Cerebellar nuclear complex (tissue), 1 donor: ENCODE measurements around the gene RBPJ.

ENCODE experiments used
- DNase-seq, 2 experiments: peaks; one replicate each; lab custom pipeline; 2025; lab: John Stamatoyannopoulos, UW

The RBPJ gene

DNA sequence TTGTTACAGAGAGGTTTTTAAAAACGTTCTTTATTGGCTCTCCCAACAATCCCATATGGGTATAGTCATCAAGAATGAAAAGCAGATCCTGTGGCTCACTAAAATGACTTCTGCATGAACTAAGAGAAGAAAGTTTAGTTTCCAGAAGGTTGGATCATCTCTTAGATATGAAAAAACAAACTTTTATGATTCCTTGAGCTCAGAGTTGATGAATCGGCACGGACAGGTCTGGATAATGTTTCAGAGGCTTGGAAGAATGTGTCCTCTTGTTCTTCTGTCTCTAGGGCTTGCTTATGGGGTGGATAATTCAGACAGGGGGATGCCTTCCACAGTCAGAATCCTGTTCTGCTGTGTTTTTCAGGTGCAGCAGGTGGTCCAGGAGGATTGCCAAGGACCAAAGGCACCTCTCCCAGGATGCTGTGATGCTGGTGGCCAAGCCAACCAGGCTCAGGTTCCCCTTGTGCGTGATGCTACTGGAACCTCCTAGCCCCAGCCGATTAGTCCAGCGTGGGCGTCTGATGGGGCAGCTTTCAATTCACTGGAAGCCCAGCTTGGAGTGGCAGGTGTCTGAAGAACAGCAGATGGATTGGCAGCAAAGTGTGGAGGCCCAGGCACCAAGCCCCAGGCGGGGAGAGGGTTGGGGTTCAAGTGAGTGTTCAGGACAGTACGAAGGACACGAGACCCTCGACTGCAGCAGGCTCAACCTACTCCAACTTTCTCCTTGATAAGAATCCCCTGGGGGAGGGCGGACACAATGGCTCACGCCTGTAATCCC, 139.1 kb downstream of the RBPJ start:
- no peak for DNase-seq

DNA sequence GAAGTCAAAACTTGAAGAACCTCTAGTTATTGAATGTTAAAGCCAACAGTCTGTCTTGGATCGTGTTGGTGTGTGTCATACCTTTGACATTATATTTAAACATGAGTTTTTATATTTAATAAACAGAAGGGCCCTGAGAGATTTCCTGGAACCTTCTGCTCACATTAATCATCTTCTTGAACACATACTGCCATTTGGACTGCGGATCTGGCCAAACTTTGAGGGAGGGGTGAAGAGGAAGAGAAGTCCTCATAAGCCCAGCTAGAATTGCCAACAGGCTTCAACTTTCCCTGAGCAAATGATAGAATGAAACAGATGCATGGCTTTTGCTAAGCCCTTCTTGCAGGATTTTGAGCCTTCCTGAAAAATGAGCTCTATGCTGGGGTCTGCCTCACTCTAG, 142.1 kb downstream of the RBPJ start:
- no peak for DNase-seq

DNA sequence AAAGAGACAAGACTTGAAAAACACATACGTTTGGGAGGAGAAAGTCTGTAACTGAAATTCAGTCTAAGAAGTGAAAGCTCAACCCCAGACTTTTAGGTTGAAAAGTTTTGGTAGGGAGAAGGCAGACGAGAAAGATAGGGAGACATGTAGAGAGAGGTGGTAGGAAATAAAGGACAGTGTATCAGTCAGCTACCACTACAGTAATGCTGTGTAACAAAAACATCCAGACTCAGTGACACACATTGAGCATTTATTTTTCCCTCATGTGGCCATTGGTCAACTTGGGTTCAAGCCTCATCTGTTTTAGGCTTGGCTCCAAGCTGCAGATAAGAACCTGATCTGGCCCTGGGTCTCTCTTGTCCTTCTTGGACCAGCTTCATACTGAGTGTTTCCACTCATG, 142.6 kb downstream of the RBPJ start:
- no peak for DNase-seq

DNA sequence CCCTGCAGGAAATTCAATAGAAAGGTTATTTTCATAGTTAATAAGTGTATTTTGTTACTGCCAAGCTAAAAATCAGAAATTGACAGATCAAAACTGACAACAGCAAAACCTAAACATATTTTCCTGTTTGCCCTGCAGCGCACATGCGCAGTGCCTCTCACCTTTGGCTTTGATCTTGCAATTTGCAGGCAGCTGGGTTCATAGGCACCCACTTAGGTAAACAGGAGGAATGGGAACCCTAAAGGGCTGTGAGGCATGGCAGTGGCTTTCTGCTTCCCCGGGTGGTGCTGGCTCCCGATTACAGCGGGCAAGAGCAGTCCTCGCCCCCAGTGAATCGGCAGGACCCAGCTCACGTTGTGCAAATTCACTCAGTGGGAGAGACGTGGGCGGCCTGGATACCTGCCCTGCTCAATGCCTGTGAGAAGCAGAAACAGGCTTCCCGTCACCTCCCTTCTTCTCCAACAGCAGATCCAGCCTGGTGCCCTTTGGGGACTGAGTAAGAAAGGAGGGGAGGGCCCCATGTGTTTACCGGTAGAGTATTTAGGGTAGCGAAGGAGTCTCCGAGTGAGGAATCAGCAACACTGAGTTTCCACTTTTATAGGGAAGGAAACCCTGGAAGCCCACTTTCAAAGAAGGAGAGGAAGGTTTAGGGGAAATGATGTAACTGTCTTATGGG, 143.7 kb downstream of the RBPJ start:
- no peak for DNase-seq

DNA sequence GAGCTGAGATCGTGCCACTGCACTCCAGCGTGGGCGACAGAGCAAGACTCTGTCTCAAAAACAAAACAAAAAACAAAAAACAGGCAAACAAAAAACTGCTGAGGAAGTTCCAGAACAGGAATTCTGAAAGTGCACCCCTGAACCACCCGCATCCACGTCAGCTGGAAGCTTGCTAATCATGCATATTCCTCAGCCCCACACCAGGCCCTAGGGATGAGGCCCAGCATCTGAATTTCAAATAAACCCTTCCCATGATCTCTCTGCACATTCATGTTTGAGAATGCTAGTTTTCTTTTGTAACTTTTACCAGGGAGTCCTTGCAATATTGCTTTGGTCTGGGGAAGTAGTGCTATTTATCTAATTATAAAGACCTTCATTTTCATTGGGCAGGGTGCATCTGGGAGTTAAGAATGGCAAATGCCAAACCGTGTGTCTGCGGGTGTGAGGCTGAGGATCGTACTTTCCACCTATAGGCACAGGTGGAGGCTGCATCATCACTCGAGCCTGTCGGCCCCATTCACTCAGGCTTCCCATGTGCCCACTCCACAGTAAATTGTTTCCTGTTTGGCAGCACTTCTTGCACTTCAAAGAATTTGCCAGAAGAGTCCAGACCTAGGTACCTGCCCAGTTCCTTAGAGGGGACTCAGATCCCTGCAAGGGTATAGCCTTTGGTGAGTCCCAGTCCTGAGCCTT, 145.9 kb downstream of the RBPJ start:
- no peak for DNase-seq

DNA sequence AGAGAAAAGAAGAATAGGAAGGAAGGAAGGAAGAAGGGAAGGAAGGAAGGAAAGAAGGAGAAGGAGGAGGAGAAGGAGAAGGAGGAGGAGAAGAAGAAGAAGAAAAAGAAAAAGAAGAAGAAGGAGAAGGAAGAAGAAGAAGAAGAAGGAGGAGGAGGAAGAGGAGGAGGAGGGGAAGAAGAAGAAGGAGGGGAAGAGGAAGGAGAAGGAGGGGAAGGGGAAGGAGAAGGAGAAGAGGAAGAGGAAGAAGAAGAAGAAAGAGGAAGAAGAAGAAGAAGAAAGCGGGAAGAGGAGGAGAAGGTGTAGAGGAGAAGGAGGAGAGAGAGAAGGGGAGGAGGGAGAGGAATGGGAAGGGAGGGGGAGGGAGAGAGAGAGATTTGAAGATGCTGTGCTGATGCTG, 146.9 kb downstream of the RBPJ start:
- no peak for DNase-seq

DNA sequence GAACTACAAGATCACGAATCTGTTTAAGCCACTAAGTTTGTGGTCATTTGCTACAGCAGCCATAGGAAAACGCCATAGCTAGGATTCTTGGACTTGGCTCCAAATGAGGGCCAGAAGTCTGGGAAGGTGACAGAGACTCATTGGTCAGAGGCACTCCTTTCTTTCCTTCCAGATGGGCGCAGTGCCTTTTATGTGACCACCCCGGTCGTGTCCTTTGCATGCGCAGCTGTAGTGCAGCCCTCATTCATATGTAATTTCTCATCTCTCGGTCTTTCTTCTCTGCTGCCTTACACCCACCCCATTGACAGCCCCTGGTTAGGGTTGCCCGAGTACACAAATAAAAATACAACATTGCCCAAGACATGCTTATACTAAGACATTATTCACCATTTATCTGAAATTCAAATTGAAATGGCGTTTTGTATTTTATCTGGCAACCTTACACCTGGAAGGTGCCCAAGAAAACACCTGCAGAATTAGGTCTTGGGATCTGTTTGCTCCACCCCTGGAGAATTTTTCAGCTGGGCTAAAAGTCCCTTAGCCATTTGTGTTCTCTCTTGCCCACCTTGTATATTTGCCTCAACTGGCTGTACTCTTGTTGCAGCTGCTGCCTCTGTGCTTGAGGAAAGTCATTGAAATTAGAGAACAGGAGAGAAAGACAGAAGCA, 147.6 kb downstream of the RBPJ start:
- no peak for DNase-seq

DNA sequence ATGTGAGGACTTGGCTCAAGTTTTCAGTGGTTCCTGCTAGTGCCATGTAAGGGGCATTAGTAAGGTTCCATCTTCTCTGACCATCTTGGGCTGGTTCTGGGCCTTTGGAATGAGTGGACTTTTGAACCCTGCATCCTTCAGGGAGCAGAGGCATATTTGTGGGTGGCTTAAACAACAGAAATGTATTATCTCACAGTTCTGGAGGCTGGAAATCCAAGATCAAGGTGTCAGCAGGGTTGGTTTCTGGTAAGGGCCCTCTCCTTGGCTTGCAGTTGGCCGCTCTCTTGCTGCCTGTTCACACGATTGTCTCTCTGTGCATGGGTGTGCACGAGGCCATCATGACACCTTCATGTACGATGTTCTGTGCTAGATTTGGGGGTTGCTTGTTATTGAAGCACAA, 148.2 kb downstream of the RBPJ start:
- DNase-seq = no peak

DNA sequence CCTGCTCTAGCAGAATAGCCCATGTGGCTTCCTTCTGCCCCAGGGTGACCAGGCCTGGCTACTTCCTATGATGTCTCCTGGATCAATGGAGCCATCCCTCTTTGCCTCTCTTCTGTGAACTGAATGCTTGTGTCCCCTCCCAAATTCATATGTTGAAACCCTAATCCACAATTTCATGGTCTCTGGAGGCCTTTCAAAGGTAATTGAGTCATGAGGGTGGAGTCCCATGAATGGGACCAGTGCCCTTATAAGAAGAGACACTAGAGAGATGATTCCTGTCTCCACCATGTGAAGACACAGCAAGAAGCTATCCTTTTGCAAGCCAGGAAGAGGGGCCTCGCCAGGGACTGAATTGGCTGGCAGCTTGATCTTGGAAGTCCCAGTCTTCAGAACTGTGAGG, 151.1 kb downstream of the RBPJ start:
- no peak for DNase-seq

DNA sequence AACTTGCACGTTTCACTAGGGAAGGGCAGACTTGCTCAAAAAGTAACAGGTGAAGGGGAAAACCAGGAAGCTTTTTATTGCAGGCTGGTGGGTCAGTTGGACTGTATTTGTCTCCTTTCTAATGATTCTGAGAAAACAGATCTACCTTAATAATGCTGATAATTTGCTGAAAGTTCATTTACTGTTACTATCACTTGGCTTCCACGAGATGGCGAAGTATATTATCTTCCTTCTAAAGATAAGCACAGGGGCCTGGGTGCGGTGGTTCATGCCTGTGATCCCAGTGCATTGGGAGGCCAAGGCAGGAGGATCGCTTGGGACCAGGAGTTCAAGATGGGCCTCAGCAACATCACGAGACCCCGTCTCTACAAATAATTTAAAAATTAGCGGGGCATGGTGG, 153.1 kb downstream of the RBPJ start:
- no peak for DNase-seq

DNA sequence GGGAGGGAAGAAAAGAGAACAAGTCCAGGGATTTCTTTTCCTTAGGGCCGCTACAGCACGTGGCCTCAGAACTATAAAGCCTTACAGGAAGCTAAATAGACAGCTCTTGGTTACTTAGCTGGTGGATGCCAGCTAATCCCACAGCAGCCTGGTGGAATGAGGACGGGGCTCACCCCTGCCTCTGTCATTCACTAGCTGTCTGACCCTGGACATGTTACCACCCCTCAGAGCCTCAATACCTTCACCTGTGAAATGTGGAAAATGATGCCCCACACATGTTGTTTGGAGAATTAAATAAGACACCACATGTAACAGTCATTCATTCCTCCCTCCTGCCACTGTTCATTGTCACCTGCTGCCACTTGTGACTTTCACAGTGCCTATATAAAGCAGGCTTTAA, 153.7 kb downstream of the RBPJ start:
- DNase-seq = no peak

DNA sequence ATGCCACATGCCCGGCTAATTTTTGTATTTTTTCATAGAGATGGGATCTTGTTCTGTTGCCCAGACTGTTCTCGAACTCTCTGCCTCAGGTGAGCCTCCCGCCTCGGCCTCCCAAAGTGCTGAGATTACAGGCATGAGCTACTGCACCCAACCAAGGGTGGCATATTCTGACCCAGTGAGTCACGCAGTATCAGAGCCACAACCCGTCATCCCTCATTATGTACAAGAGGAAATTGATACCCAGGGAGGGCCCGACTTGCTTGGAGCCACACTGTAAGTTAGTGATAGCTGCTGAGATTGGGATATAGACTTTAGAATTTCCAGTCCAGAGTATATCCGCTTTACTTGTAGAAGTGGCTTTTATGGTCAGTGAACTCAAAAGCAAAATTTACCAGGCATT, 154.9 kb downstream of the RBPJ start:
- no peak for DNase-seq

DNA sequence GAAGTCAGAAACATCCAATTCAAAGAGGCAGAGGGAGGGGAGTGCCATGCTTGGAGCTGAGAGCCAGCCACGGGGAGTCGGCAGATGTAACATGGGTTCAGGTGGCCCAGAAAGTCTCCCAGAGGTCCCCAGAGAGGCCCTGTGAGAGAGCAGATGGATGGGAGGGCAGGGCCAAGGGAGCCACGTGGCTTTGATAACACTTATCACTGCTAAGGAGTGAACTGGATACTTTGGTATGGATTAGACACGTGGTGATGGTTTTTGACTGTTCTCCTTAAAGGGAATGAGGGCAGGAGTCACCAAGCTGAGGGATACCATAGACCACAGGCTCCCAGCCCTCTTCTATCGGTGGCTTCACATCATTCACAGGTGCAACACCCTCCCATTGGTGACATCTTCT, 155.7 kb downstream of the RBPJ start:
- no peak for DNase-seq

DNA sequence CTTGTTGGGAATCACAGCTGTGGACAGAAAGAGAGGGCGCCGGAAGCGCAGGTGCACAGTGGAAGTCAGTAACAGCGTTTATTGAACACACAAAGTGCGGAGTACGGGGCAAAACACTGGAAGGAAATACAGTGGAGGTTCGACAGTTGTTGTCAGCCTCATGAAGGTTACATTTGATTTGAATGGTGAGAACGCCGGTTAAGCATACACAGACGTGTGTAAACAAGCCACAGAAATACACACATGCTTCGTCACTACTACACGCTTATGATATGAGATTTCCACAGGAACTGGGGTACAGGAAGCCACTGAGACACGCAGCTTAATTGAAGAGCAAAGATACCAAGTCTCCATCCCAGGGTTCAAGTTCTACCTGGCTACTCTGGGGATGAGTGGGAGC, 157.5 kb downstream of the RBPJ start:
- no peak for DNase-seq

DNA sequence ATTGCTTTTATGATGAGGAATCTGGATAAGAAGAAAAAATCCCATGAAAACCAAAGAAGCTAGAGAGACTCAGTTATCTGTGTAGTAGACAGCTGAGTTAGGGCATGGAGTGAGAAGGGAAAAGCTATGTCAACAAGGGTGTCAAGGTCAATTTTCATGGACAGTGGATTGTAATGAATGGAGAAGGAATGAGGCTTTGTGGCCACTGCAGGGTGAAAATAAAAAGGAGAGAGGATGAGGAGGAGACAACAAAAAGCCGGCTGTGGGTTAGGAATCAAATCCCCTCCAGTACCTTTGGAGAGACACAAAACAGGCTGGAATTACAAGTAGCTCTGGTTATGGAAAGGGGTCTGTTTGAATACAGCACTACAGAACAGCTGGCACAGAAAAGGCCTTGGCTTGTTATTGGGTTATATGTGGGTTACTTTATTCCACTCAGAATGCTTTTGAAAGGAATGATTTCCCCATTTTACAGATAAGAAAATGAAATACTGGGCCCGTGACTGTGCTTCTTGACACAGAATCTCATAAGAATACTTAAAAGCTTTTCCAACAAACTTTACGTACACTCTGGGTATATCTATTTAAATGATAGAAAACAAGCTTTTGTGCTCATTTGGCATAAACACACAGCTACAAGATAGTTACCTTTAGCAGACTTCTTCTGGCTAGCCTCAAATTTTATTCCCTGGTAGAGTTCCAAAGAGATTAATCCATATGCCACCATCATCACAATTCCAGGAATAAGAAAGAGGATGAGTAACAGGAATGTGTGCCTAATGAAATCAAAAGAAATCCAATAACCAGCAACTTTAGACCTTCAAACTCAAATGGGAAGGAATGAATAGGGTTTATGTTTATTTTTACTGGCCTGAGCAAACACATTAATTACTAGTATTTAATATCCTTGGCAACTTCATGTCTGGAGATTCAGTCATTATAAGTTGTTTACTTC, 162.0 kb downstream of the RBPJ start:
- DNase-seq = no peak

DNA sequence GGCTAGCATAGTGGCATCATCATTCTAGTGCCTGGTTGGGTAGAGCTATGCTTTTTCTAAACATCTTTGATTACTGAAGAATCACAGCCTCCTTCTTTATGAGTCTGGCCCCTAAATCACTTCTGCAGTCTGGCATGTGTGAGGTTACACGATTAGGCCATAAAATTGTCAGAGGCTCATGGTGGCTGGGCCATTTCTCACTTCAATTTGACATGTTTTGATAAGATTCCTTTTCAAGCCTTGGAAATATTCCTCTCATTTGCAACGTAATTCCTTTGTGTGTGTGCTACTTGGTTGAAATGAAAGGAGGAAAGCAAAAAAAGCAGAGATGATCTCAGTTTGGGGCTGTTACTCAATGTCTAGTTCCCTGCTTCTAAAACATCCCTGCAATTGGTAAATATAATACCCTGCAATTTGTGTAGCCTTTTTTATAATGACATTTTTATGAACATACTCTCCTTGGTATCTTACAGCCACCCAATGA, 163.3 kb downstream of the RBPJ start:
- DNase-seq = no peak

DNA sequence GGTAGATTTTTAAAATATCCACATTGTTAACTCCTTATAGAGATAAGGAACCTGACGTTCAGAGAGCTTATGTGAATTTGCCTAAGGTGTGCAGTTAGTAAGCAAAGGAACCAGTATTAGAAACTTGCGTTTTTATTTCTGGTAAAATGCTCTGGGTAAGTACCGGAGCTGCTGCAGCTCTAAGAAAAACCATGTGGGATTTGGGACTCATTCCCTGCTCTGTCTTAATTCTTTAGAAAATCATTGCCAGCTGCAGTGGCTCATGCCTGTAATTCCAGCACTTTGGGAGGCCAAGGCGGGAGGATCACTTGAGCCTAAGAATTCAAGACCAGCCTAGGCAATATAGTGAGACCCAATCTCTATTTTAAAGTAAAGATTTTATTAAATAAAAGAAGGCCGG, 163.7 kb downstream of the RBPJ start:
- DNase-seq = no peak
